ENCODE measurements around the gene FBXO11. TPM values are rescaled to one million over a fixed set of nuclear protein-coding genes. Genes with fewer than 3 reads are reported as not detected.

Gene FBXO11
- total and polyA plus RNA-seq, 2 of the 4 experiments (the other 2 are of a cell fraction), result 27.1 to 29.6 TPM

GRCh38 chr2:47941936-47942335 lies 35.6 kb upstream of the FBXO11 start:
- Histone ChIP-seq H3K9me1 (ENCODE audit: insufficient read depth, low read length) (no peaks in the 10 kb centered on the region), H3K9me3 (ENCODE audit: control insufficient read depth, insufficient read depth, low read length) (no peaks in the 10 kb centered on the region), H3K4me3 (ENCODE audit: insufficient read depth, low read depth, low read length) (no peak overlapping the region), H2BK20ac (ENCODE audit: low read depth, low read length) (no peak overlapping the region), H3K4ac (ENCODE audit: low read depth, low read length) (no peak overlapping the region), H4K5ac (ENCODE audit: low read depth, low read length) (no peak overlapping the region), H2BK120ac (ENCODE audit: low read depth, low read length) (no peak overlapping the region), H3K4me2 (ENCODE audit: low read depth, low read length) (no peak overlapping the region), H2AFZ (replicated peaks; ENCODE audit: low read length, poor library complexity) (no peak overlapping the region), H3K9ac (ENCODE audit: low read depth, low read length) (no peak overlapping the region), H3K27ac (ENCODE audit: insufficient read depth, low read length) (no peak overlapping the region), H4K20me1 (ENCODE audit: insufficient read depth, low read length) (no peaks in the 10 kb centered on the region), H3K56ac (ENCODE audit: extremely low read depth, insufficient read depth, low read length) (no peak overlapping the region), H4K8ac (ENCODE audit: low read depth in 2 of 2, low read length in 2 of 2) (no peak overlapping the region), H2BK15ac (ENCODE audit: low read depth, low read length) (no peak overlapping the region), H3K79me1 (ENCODE audit: low read depth in 1 of 2, low read length in 2 of 2) (no peaks in the 10 kb centered on the region), H4K91ac (ENCODE audit: insufficient read depth, low read depth, low read length) (no peak overlapping the region), H3K4me1 (ENCODE audit: control insufficient read depth, insufficient read depth, low read length) (no peaks in the 10 kb centered on the region), H3K14ac (replicated peaks; ENCODE audit: low read depth, low read length) (no peak overlapping the region), H3K23ac (ENCODE audit: low read depth, low read length) (no peak overlapping the region), H3K27me3 (ENCODE audit: control insufficient read depth, insufficient read depth, low read length) (no peaks in the 10 kb centered on the region), H3K18ac (ENCODE audit: low read depth, low read length) (no peak overlapping the region), H2AK9ac (replicated peaks; ENCODE audit: low read depth, low read length, poor library complexity) (no peak overlapping the region), H2BK5ac (ENCODE audit: low read depth, low read length, poor library complexity, severe bottlenecking) (no peak overlapping the region), H2AK5ac (ENCODE audit: low read depth, low read length) (no peak overlapping the region), H3K36me3 (ENCODE audit: control insufficient read depth, insufficient read depth, low read length) (no peaks in the 10 kb centered on the region)
- dilution Hi-C loops (cut with HindIII; ENCODE audit: low sequenced_read_pairs, unreplicated experiment), result no loop called here
- ATAC-seq (ENCODE audit: low read depth) (no peak), DNase-seq (no peak)
- TF ChIP-seq RAD21 (IDR thresholded peaks at IDR 0.05; ENCODE audit: low read length) (no peak), CHD1 (IDR thresholded peaks at IDR 0.05; ENCODE audit: low read depth, low read length) (no peak), SMC3 (IDR thresholded peaks at IDR 0.05; ENCODE audit: low read depth, low read length) (no peak), CEBPB (IDR thresholded peaks at IDR 0.05; ENCODE audit: low read depth, low read length) (no peak), MAFK (IDR thresholded peaks at IDR 0.05; ENCODE audit: low read depth, low read length) (no peak), MAZ (IDR thresholded peaks at IDR 0.05; ENCODE audit: borderline replicate concordance, low read depth, low read length) (no peak), POLR2A (IDR thresholded peaks at IDR 0.05; ENCODE audit: low read depth, low read length) (no peak), RCOR1 (IDR thresholded peaks at IDR 0.05; ENCODE audit: insufficient replicate concordance, low read length) (no peak), NFE2L2 (IDR thresholded peaks at IDR 0.05; ENCODE audit: low read depth, low read length) (no peak), BHLHE40 (IDR thresholded peaks at IDR 0.05; ENCODE audit: low read depth, low read length) (no peak), RFX5 (IDR thresholded peaks at IDR 0.05; ENCODE audit: low read depth, low read length) (no peak), MXI1 (IDR thresholded peaks at IDR 0.05; ENCODE audit: borderline replicate concordance, low read depth, low read length) (no peak), FOS (IDR thresholded peaks at IDR 0.05; ENCODE audit: low read depth, low read length) (no peak)
- TF ChIP-seq, protein P1, sequence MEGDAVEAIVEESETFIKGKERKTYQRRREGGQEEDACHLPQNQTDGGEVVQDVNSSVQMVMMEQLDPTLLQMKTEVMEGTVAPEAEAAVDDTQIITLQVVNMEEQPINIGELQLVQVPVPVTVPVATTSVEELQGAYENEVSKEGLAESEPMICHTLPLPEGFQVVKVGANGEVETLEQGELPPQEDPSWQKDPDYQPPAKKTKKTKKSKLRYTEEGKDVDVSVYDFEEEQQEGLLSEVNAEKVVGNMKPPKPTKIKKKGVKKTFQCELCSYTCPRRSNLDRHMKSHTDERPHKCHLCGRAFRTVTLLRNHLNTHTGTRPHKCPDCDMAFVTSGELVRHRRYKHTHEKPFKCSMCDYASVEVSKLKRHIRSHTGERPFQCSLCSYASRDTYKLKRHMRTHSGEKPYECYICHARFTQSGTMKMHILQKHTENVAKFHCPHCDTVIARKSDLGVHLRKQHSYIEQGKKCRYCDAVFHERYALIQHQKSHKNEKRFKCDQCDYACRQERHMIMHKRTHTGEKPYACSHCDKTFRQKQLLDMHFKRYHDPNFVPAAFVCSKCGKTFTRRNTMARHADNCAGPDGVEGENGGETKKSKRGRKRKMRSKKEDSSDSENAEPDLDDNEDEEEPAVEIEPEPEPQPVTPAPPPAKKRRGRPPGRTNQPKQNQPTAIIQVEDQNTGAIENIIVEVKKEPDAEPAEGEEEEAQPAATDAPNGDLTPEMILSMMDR (conservative IDR thresholded peaks at IDR 0.05; ENCODE audit: low read depth, low read length), result no peak
- TF ChIP-seq, protein P2, sequence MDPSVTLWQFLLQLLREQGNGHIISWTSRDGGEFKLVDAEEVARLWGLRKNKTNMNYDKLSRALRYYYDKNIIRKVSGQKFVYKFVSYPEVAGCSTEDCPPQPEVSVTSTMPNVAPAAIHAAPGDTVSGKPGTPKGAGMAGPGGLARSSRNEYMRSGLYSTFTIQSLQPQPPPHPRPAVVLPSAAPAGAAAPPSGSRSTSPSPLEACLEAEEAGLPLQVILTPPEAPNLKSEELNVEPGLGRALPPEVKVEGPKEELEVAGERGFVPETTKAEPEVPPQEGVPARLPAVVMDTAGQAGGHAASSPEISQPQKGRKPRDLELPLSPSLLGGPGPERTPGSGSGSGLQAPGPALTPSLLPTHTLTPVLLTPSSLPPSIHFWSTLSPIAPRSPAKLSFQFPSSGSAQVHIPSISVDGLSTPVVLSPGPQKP (IDR thresholded peaks at IDR 0.05; ENCODE audit: borderline replicate concordance, low read depth, low read length), result no peak
- TF ChIP-seq, protein P3, sequence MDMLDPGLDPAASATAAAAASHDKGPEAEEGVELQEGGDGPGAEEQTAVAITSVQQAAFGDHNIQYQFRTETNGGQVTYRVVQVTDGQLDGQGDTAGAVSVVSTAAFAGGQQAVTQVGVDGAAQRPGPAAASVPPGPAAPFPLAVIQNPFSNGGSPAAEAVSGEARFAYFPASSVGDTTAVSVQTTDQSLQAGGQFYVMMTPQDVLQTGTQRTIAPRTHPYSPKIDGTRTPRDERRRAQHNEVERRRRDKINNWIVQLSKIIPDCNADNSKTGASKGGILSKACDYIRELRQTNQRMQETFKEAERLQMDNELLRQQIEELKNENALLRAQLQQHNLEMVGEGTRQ (IDR thresholded peaks at IDR 0.05; ENCODE audit: low read depth, low read length), result no peak
- in situ Hi-C loops (cut with MboI; ENCODE audit: low sequenced_read_pairs), result loop anchor here (10.0 kb wide), 1 partner anchor 133 kb away; no protein-coding TSS in a partner anchor
- intact Hi-C loops (cut with micrococcal nuclease), result no loop called here
- no TSS peak for BruUV-seq (replicated peaks)
- CTCF ChIA-PET, result no interaction called here
- POLR2A ChIA-PET (ENCODE audit: unreplicated experiment), result no interaction called here
- WGBS, 2 experiments (ENCODE audit: extremely low coverage in 2 of 2, insufficient read length in 1 of 2), result no CpG with 5 or more reads among the region's 2 CpGs
